Measurements from ENCODE around the gene PACSIN1. TPM values are rescaled to one million over a fixed set of nuclear protein-coding genes. Genes with fewer than 3 reads are reported as not detected.

The PACSIN1 gene
- total RNA-seq, 4 donors from 2014 or later = 0.22 TPM; not detected in 3

DNA sequence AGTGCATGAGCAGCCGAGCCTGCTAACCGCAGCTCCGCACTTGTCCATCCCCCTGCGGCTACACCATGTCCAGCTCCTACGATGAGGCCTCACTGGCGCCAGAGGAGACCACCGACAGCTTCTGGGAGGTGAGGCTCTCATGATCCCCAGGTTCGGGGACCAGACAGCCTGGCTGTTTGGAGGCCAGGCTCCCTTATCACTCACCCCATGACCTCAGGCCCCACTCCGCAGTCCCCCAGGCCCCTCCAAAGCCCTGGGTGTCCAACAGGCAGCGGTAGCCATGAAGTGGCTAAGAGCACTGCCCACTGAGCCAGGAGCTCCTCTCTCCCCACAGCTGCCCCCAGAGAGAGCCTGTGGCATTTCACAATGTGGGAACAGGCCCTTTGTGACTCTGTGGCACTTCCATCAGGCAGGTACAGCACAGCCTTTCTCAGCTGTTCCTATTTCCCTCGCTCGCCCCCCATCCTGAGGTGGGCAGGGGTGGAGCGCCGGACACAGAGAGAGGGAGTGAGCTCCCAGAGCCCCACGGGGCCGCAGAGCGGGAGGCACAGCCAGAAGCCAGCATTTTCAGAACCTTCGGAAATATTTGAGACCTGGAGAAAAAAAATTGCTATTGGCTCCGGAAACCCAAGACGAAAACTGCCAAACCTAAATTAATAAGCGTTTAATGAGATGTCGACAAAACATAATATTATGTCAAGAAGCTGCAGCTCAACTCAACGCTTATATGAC is 60.5 kb downstream of the PACSIN1 start:
- TF ChIP-seq, protein P1, sequence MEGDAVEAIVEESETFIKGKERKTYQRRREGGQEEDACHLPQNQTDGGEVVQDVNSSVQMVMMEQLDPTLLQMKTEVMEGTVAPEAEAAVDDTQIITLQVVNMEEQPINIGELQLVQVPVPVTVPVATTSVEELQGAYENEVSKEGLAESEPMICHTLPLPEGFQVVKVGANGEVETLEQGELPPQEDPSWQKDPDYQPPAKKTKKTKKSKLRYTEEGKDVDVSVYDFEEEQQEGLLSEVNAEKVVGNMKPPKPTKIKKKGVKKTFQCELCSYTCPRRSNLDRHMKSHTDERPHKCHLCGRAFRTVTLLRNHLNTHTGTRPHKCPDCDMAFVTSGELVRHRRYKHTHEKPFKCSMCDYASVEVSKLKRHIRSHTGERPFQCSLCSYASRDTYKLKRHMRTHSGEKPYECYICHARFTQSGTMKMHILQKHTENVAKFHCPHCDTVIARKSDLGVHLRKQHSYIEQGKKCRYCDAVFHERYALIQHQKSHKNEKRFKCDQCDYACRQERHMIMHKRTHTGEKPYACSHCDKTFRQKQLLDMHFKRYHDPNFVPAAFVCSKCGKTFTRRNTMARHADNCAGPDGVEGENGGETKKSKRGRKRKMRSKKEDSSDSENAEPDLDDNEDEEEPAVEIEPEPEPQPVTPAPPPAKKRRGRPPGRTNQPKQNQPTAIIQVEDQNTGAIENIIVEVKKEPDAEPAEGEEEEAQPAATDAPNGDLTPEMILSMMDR (IDR thresholded peaks at IDR 0.05; ENCODE audit: low read depth) = no peak

DNA sequence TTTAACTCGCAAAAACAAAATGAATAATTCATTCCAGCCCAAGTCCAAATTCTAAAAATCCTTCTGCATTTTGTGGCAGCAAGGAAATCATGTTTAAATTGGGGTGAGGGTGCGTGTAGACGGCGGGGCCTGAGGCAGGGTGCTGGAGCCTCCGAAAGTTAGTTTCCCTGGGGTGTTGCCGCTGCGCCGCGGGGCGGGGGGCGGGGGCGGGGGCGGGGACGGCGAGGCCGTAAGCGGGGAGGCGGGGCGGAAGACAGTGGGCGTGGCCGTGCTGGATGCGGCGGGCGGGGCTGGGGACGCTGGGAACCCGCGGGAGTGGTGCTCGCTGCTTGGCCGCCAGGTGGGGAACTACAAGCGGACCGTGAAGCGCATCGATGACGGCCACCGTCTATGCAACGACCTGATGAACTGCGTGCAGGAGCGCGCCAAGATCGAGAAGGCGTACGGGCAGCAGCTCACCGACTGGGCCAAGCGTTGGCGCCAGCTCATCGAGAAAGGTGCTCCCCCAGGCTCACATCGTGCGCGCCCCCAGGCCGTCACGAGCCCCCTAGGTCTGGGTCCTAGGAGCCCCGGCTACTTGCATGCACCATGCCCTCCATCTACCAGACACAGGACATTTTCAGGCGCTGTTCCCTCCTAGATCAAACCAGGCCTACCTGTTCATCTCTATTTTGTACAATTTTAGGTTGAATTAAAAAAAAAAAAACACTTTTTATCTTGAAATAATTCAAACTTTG is 61.3 kb downstream of the PACSIN1 start:
- TF ChIP-seq, protein P1 (IDR thresholded peaks at IDR 0.05; ENCODE audit: low read depth) = no peak

DNA sequence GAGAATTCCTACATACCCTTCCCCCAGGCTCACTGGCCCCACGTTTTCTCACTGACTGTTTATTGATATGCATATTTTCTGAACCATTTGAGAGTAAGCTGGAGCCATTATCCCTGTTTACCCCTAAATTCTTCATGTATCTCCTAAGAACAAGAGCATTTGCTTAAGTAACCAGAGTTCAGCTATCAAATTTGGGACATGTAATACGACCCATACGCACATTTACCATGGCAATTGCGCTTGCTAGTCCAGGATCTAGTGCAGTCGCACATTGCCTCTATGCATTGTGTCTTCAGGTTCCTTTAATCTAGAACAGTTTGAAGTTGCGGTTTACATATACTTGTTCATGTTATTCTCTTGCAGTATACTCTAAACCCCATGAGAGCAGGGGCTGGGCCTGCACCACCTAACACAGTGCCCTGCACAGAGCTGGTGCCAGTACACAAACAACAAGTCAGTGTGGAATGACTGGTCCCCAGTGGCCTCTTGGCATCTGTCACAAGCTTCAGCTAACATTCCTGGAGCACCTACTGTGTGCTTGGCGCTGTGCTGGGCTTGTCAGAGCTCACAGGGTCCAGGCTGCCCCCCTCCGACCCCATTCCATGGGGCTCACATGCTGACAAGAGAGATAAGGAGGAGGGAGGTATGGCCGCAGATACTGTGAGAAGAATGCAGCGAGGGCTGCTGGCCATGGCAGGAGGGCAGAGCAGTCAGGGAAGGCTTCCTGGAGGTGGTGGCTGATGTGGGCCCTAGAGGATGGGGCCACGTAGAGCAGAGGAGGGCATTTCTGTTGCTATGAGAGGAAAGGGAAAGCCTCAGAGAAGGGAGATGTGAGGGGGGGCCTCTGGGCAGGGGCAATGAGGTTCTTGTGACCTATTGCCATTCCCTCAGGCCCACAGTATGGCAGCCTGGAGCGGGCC is 62.1 kb downstream of the PACSIN1 start:
- TF ChIP-seq, protein P1 (IDR thresholded peaks at IDR 0.05; ENCODE audit: low read depth) = no peak

DNA sequence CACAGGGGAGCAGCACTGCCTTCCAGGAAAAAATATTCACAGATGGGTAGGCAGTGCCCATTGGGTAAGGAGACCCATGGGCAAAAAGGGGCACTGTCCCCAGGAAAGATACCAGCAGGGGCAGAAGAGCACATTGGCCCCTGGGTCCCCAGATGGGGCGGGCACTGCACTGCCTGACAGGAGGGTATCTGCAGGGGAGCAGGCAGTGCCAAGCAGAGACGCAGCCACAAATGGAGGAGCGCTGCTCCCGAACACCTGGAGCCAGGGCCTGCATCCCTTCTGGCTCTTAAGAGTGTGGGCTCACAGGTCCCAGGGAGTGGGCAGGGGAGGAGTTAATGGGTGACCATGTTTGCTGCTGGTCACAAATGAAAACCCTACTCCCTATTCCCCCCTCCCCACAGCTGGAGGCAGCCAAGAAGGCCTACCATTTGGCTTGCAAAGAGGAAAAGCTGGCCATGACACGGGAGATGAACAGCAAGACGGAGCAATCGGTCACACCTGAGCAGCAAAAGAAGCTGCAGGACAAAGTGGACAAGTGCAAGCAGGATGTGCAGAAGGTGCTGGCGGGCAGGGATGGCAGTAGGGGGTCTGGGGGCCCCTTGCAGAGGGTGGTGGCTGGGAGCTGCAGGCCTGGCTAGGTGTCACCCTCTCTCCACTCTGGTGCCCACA is 63.3 kb downstream of the PACSIN1 start:
- TF ChIP-seq, protein P1 (IDR thresholded peaks at IDR 0.05; ENCODE audit: low read depth) = no peak

DNA sequence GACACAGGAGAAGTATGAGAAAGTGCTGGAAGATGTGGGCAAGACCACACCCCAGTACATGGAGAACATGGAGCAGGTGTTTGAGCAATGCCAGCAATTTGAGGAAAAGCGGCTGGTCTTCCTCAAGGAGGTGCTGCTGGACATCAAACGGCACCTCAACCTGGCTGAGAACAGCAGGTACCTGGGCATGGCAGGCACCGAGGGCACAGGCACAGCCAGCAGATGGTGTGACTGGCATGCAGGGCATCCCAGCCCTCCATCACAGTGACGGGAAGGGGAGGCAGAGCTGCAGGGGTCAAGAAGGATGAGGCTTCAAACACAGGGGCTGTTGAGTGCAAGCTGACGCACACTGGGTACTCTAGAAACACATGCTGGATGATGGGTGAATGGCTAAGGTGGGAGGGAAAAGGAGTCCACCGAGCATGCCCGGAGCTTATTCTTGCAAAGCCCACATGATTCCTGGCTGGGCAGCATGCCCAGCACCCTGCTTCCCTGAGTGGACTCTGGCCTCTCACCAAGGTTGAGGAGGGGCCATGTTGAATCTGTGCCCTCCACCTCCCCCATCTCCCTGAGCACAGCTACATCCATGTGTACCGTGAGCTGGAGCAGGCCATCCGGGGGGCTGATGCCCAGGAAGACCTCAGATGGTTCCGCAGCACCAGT is 63.9 kb downstream of the PACSIN1 start:
- TF ChIP-seq, protein P1 (IDR thresholded peaks at IDR 0.05; ENCODE audit: low read depth) = no peak

DNA sequence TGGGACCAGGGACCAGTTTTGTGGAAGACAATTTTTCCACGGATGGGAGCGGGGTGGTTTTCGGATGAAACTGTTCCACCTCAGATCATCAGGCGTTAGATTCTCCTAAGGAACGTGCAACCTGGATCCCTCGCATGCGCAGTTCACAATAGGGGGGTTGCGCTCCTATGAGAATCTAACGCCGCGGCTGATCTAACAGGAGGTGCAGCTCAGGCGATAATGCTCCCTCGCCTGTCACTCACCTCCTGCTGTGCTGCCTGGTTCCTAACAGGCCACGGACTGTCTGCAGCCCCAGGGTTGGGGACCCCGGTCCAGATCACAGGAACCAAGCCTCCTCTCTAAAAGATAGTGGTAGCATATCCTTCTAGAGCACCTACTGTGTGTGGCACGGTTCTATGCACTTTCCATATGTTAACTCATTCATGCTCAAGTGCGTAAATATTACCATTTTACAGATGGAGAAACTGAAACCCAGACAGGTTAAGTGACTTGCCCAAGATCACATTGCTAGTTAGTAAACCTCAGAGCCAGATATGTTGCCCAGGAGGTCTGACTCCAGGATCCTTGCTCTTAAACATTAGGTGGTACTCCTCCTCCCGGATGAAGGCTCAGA is 65.0 kb downstream of the PACSIN1 start:
- TF ChIP-seq, protein P1 (IDR thresholded peaks at IDR 0.05; ENCODE audit: low read depth) = no peak
